WI38 (cell line): ENCODE measurements around the gene HDC.

ENCODE experiments used
- H3K4me3 ChIP-seq: 2 replicates; pipeline ENCODE4 v1.5.1; 2011; ENCODE audit warnings: low read depth, mild to moderate bottlenecking, control low read depth, low read length
- CTCF ChIP-seq: IDR thresholded peaks from 2 replicates; pipeline ENCODE4 v1.5.1; 2012; ENCODE audit warnings: low read depth, mild to moderate bottlenecking, control low read depth, low read length

Gene HDC

GRCh38 chr15:50275091-50275490, 9.6 kb upstream of the HDC start:
- no peak for TF ChIP-seq CTCF
- H3K4me3 ChIP-seq, result no peak overlapping the region

- H3K4me3 ChIP-seq, result no peak overlapping the region
- no peak for TF ChIP-seq CTCF
Observed at GRCh38 chr15:50267577-50267976, 2.1 kb upstream of the HDC start.

- no peak overlapping the region for H3K4me3 ChIP-seq
- no peak for TF ChIP-seq CTCF
Observed at GRCh38 chr15:50262533-50262932, 3.0 kb downstream of the HDC start.

- H3K4me3 ChIP-seq, result no peak overlapping the region
Observed at GRCh38 chr15:50261981-50262380, 3.5 kb downstream of the HDC start.

GRCh38 chr15:50260969-50261496, 4.5 kb downstream of the HDC start:
- no peak overlapping the region for H3K4me3 ChIP-seq
- no peak for TF ChIP-seq CTCF

More at GRCh38 chr15:50261981-50262380, 3.5 kb downstream of the HDC start:
- TF ChIP-seq CTCF, result no peak

GRCh38 chr15:50259276-50259675, 6.2 kb downstream of the HDC start:
- TF ChIP-seq CTCF, result no peak
- no peak overlapping the region for H3K4me3 ChIP-seq

GRCh38 chr15:50257924-50258323, 7.6 kb downstream of the HDC start:
- TF ChIP-seq CTCF, result no peak

More at GRCh38 chr15:50257924-50258323, 7.6 kb downstream of the HDC start:
- H3K4me3 ChIP-seq, result no peak overlapping the region
